IPS DF 4.7 (cell line): ENCODE data around the gene THOC3.
"Not testable (repeated sequence)": the region's sequence is repeated elsewhere in the genome, so short reads cannot be mapped to it uniquely, and the experiment has no call there.

Experiments used
- DNase-seq: peaks from one replicate; pipeline ENCODE4 v3.0.0-alpha.2; 2013; ENCODE audit warnings: low spot score; ENCODE audit errors: extremely low read depth

The THOC3 gene, protein sequence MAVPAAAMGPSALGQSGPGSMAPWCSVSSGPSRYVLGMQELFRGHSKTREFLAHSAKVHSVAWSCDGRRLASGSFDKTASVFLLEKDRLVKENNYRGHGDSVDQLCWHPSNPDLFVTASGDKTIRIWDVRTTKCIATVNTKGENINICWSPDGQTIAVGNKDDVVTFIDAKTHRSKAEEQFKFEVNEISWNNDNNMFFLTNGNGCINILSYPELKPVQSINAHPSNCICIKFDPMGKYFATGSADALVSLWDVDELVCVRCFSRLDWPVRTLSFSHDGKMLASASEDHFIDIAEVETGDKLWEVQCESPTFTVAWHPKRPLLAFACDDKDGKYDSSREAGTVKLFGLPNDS

DNA sequence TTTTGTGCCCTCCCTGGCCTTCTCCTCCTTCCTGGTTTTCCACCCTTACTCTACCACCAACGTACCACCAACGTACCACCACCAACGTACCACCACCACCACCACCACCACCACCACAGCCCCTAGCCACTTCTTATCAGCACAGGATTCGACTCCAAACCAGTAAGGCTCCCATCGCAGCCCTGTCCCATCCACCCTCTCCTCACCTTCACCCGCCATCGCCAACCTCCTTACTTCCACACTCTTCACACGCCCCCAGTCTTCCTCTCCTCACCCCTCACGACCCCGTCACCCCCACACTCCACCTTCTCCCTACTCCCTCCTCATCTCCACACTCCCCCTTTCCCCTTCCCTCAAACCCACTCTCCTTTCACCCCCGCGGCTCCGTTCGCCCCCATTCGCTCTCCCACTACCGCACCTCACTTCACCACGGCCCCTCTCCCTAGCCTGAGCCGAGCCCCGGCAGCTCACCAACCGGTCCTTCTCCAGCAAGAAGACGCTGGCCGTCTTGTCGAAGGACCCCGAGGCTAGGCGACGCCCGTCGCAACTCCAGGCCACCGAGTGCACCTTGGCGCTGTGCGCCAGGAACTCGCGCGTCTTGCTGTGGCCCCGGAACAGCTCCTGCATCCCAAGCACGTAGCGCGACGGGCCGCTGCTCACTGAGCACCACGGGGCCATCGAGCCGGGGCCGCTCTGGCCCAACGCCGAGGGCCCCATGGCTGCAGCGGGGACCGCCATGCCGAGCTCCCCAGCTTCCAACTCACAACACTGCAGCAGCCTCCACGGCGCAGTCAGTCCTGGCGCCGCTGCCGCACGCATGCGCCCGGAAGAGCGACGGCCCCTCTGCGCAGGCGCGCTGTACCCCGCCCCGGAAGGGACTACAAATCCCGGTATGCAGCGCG, at the start of gene THOC3:
THOC3 (minus strand) TSS at position 845 of the 902 bp plus-strand sequence; CDS start at position 738, 107 bp downstream.
- DNase-seq, result not testable (repeated sequence)

DNA sequence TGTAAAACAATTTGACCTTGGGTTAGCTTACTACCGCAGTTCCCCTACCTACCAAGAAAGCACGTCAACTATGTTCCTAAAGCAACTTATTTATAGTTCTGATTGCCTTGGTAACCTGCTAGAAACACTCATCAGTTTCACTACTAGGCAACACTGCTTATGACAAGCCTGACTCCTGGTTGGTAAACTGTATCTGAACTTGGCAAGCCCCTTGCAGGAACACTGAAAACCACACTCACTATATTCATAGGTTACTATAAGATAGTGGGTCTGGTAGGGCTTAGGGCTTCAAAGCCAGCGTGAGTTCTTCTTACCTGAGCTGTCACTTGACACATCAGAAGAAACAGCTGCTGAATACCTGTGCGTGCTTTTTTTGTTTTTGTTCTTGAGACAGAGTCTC, 49.2 kb upstream of the THOC3 start:
- DNase-seq, result not testable (repeated sequence)

DNA sequence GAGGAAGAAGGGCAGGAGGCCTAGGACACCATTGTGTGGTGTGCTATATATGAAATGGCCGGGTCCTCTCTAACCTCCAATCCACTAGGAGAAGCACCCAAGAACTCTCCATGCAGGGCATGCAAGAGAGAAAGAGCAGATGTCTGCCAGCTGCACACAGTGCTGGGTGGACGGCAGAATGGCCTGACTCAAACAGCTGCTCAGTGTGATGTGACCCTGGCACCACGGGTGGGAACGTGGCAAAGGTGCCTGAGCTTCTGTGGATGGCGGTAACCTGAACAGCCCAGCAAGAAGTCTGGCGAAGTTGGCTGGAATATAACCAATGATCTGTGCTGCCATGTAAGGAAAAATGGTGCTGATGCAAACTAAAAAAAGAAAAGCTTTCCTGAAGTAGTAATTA, 46.2 kb upstream of the THOC3 start:
- DNase-seq, result not testable (repeated sequence)

DNA sequence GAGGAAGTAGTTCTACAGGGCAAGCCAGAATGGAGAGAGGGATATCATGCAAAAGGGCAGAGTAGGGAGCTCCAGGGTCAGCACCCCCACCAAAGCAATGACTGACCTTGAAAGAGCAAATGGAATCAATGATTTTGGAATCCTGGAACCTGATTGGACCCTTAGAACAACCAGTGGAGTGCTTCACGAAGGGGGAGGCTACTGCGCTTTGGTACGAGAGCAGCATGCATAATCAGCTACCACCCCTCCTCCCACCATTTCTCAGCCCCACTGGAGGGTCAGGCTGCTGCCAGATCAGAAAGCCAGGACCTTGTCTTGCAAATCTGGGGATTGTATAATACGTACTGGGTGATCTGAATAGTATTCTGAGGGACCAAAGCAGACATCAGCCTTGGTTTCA, 43.0 kb upstream of the THOC3 start:
- DNase-seq, result not testable (repeated sequence)

DNA sequence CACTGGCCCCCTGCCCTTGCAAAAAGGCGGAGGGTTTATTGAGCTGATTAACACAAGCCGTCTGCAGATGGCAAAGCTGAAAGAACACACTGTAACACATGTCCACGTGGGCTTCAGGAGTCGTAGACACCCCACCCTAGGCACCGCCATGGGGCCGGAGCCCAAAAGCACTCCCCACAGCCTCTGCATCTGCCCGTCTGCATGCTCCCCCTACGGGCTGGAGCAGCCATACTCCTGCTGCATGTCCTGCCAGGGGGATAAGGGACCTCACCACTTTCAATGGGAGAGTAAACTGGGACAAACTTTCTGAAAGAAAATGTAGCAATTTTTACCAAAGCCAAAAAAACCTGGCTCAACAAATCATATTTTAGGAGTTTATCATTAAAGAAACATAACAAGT, 42.1 kb upstream of the THOC3 start:
- not testable (repeated sequence) for DNase-seq

DNA sequence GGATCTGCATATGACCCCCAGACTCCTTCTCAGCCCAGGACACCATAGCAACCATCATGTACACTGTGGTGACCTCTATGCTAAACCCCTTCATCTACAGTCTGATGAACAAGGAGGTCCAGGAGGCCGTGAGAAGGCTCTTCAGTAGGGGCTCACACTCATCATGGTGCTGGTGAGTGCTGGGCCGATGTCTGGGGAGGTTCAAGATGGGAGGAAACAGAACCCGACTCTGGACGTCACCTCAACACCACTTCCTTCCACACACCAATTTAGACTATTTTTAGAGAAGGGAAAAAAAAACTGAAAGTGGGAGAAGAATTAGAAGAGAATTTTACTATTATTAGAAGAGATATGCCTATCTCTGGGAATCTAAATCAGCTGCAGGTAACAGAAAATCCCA, 39.1 kb upstream of the THOC3 start:
- not testable (repeated sequence) for DNase-seq

DNA sequence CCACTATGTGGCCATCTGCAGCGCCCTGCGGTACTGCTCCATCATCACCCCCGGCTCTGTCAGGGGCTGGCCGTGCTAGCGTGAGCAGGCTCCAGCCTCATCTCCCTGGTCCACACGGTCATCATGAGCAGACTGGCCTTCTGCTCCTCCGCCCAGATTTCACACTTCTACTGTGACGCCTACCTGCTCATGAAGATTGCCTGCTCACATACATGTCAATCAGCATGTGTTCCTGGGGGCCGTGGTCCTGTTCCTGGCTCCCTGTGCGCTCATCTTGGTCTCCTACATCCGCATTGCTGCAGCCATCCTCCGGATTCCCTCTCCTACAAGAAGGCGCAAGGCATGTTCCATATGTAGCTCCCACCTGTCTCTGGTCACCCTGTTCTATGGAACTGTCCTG, 38.7 kb upstream of the THOC3 start:
- DNase-seq, result not testable (repeated sequence)

DNA sequence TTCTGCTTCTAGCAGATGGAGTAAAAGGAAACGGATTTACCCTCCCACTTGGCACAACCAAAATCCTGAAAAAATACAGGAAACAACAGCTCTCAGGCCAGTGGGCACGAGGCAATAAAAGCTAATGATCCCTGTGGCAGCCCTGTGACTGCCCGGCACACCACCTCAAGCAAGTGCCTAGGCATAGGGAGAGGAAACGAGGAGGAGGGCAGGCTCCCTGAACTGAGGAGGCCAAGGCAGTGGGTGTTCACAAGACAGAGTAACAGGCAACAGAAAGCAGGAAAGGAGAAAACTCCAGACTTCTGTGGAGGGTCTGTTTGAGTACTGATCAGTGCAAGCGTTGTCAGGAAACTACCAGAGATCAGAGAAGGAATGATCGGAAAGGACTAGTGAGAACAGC, 29.9 kb upstream of the THOC3 start:
- not testable (repeated sequence) for DNase-seq

DNA sequence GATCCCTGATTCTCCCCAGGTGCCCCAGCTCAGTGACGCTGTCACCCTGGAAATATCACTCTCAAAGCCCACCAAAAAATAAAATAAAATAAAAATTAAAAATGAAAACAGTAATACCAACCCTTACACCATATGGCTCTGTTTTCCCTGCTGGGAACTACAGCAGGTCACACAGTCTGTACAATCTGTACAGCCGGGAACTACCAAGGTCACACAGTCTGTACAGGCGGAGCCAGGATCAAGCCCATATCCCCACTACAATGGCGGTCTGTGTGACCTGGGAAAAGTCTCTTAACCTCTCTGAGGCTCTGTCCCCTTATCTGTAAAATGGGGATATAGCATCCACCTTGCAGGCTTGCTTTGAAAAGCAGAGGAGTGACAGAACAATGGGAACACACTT, 29.4 kb upstream of the THOC3 start:
- not testable (repeated sequence) for DNase-seq

DNA sequence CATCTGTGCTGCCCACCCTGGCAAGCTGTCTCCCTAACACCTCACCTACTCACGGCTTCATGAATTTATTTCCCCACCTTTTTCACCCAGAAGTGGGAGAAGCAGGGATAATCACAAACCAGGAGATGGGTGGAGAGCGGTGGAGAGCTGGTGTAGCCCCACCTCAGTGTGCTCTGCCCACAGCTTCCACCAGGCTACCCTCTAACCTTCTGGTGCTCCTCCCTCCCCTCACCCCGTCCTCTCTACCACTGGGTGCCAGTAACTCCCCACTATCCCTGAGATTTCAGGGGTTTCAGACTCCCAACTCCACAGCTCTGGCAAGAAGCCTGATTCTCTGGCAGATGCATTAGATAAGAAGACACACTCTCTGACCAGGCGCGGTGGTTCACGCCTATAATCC, 28.7 kb upstream of the THOC3 start:
- DNase-seq, result not testable (repeated sequence)

DNA sequence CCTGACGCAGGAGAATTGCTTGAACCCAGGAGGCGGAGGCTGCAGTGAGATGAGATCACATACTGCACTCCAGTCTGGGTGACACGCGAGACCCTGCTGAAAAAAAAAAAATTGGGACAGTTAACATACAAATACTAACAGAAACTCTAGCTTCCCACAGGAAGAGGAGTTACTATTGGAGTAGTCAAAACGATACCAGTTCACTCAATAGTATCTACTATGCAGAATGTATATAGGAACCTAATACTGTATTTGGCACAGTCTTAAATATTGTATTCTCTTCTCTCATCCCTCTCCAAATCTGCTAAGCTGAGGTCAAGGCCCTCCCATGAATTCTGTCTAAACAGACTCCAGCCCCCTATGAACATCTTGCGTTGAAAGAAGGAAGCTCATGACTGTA, 27.4 kb upstream of the THOC3 start:
- not testable (repeated sequence) for DNase-seq

DNA sequence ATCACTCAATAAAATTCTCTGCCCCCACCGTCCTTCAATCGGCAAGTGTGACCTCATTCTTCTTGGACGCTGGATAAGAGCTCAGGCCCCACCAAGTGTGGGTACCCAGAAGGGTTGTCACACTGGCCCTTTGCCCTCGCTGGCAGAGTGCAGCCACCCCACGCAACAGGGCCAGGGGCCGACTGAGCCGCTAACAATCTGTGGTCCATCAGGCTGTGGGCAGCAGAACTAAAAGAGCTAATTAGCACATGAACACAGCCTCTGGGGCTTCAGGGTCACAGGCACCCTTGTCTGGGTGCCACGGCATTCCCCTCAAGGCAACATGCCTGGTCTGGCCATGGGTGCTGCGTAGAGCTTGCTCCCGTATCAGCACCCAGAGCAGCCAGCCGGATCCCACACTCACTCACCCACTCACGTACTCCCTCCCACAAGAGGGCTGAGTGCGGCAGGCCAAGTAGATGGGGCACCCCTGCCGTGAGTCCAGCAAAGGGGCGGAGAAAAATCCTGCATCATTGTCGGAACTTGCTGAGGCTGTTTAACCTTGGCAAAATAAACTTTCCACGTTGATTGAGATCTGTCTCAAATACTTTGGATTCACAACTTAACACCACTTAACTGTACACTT, 11.4 kb upstream of the THOC3 start:
- not testable (repeated sequence) for DNase-seq

DNA sequence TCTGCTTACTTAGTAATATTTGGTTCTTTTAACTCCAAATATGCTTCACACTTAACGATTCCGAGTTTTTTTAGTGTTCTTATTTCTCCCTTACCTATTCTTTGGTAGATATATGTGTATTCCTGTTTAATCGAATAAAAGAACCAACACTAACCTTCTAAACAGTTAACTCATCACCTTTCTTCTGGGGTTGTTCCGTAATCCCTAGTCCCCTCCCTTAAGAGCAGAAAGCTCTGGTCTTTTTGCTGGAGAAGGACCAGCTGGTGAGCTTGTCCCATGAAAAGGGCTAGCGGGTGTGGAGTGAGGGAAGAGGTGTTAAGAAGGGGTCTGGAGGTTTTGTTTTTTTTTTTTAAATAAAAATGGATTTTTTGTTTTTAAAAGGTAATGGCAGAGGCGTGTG, 266 bp upstream of the THOC3 start:
- DNase-seq, result not testable (repeated sequence)

DNA sequence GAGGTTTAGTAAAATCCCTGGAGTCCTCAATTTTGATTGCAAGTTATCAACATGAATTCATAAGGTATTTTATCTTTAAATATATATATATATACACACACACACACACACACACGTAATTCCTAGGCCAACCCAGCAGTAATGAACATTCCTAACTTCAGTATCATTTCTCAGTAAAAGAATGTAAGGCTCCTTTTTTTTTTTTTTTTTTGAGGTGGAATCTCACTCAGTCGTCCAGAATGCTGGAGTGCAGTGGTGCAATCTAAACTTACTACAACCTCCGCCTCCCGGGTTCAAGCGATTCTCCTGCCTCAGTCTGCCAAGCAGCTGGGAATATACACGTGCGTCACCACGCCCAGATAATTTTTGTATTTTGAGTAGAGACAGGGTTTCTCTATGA, 5.8 kb downstream of the THOC3 start:
- DNase-seq, result not testable (repeated sequence)

DNA sequence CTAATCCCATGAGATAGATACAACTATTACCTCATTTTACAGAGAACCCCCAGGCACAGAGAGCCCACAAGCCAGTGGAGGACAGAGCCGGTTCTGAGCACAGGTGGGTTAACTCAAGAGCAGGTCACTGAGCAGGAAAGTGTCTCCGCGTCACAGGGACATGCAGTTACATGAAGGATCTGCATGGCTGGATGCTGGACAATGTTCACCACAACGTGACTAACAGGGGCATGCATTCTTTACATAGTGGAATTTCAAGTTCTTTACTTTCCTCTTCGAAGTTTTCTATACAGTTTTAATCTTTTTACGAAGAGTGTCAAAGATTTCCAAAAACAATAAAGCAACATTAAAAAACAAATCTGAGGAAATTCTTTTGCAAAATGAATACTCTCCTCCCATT, 7.9 kb downstream of the THOC3 start:
- not testable (repeated sequence) for DNase-seq

DNA sequence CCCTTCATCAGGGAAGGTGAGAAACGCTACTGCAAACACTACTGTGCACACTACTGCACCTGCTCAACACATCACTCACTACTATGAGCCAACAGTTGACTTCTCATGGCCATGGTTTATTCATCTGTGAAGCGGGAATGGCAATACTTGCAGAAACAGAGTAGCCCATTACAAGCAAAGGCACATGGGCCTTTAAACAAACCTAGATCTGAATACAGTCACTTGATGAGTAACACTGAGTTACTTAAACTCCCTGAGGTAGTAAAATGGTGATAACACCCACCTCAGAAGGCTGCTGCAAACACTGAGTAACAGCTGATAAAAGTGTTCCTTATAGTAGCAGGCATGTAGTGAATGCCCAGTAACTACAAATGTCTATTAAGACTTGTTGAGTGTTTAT, 9.6 kb downstream of the THOC3 start:
- DNase-seq, result not testable (repeated sequence)

DNA sequence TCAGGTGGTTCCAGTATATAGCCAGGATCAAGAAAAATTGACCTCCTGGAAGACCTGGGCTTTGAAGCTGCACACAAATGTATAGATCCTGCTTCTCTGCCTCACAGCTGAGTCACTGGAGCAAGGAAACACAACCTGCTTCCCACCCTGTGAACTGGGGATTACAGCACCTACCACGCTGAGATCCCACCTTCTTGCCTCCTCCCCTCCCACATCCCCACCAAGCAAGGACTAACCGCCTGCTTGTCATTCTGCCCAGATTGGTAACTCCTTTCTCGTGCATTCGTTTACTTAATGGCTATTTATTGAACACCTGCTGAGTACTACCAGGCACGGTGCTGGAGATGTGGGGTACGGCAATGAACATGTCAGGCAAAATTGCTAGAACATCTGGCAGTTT, 14.0 kb downstream of the THOC3 start:
- not testable (repeated sequence) for DNase-seq

DNA sequence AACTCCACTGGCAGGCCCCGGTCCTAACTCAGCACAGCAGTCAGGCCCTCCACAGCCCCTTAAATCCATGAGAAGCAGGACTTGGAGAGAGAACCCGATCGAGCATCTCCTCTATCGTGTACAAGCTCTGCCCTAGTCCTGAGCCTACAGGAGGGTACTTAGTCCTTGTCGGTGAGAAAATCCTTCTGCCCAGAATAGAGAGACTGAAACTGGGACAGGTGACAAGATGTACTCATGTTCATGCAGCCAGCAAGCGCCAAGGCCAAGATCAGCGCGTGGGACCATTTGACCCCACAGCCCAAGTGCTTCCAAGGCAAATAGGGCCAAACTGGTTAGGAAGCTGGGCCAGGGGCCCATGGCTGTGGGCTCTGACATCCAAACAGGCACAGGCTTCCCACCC, 15.3 kb downstream of the THOC3 start:
- not testable (repeated sequence) for DNase-seq

DNA sequence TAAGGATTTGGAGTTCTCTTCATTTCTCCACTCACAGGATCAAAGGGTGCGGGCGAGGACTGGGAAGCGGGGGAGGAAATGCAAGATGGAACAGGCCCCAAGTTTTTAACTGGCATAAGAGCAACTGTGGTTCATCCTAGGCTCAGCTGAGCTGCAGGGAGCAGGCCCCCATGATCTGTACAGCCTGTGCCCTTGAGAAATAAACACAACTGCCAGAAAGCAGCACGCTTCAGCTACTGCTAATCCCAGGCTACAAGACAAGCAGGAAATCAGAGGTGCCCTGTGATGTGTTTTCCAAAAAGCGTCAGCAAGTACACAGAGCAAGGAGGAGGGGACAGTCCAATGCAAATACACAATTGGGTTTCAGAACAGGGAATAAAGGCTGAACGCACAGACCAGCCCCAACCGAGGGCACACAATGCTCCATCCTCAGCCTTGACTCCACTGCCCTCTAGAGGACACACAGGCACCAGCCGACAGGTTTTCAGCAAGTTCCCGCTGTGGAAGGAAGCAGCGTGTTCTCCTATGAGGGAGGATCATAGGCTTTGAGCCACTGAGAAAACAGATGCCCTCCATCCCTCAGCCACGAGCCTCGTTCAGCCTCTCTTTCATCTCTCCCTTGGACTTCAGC, 16.7 kb downstream of the THOC3 start:
- not testable (repeated sequence) for DNase-seq

DNA sequence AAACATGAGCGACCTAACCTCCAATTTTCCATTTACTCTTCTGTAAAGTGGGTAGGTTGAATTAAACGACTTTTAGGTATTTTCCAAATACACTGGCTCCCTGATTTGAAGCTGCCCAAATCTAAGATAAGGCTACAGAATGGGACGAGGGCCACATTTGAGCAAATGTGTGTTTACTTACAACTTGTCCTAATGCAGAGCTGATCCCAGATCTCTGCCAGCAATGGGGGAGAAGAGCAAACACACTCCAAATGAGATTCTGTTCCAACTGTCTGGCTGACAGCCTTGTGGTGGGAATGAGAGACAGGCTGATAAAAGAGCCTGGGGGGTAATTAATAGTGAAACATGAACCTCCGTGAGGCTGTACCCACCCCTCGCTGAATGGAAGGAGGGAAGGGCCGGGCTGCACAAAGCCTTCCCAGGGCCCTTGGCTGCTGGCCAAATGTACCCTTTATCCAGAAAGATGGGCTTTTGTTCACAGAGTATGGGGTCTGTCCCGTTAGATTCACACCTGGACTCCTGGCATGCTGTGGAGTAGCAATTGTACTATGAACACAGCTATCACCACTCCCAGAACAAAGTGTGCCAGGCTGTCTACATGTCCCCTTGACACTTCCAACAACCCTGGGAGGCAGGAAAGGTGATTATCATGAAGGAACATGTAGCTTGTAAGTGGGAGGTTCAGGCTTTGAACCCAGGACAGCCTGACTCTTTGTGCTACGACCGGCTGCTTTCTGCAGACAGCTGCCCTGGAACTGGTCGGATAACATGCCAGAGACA, 19.6 kb downstream of the THOC3 start:
- DNase-seq, result not testable (repeated sequence)

DNA sequence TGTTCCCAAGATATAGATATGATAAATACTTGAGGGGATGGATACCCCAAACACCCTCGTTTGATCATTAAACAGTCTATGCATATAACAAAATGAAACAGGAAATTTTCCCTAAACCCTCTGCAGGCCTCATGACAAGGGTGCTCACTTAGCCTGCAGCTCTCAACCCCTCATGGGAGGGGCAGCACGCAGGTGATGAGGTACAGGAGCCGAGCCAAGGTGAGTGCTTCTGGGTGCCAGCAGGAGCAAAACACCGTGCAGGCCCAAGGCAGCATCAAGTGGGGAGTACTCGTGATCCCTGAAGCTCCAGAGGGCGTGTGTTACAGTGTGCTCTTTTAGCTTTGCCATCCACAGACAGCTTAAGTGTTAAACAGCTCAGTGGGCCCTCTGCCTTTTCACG, 24.9 kb downstream of the THOC3 start:
- not testable (repeated sequence) for DNase-seq
